Activated CD8-positive, alpha-beta memory T cell treated with anti-CD3 and anti-CD28 coated beads, Interleukin-2, amount 50 U/mL, for 24 hours (primary cell): Measurements from ENCODE around the gene PTPRN2.
"Not testable (repeated sequence)": the region's sequence is repeated elsewhere in the genome, so short reads cannot be mapped to it uniquely, and the experiment has no call there.

Source experiments
- DNase-seq: peaks from one replicate; pipeline ENCODE4 v3.0.0-alpha.2; 2020; ENCODE audit errors: extremely low read depth

The PTPRN2 gene

GRCh38 chr7:158279539-158280447, 307.8 kb downstream of the PTPRN2 start:
- DNase-seq, result no peak

DNA sequence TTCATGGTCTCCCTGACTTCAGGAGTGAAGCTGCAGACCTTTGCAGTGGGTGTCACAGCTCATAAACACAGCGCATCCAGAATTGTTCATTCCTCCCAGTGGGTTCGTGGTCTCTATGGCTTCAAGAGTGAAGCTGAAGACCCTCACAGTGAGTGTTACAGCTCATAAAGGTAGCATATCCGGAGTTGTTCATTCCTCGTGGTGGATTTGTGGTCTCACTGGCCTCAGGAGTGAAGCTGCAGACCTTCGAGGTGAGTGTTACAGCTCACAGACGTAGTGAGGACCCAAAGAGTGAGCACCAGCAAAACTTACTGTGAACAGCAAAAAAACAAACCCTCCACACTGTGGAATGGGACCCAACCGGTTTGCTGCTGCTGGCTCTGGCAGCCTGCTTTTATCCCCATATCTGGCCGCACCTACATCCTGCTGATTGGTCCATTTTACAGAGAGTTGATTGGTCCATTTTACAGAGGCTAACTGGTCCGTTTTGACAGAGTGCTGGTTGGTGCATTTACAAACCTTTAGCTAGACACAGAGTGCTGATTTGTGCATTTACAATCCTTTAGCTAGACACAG, 308.8 kb downstream of the PTPRN2 start:
- no peak for DNase-seq

DNA sequence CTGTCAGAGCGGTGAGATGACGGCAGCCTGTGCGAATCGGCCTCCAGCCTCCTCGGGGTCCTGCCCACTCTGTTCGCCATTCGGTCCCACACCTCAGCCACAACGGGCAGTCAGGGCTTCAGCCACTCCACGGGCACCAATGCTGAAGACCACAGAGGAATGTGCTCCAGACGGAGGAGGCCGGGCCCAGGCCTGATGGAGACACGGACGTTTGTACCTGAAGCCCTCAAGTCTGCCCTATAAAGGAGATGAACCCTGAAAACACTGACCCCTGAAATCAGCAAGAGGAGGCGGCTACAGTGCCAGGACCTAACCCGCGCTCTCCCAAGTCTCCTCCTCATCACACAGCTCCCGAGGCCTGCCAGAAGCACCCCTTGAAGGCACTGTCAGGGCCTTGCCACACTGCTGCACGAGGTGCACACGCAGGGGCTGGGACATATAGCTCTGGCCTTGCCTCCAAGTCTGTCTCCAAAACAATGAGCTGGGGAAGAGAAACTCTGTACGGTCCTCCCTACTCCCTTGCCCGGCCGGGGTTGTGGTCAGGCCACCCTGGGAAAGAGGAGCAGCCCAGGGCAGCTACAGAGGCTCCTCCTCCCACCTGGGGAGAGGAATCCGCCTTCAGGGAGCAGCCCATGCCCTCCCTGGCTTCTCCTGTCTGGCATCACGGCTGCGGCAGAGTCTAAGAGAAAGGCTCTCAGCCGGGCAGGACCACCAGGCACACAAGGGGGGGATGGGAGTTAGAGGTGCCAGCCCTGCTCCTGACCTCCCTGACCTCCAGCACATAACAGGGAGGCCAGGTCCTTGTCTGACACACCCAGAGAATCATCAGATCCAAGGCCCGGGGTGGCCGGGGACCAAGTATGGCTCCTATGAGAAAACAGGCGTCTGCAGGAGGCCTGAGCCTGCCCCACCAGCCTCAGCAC, 310.1 kb downstream of the PTPRN2 start:
- DNase-seq, result no peak

DNA sequence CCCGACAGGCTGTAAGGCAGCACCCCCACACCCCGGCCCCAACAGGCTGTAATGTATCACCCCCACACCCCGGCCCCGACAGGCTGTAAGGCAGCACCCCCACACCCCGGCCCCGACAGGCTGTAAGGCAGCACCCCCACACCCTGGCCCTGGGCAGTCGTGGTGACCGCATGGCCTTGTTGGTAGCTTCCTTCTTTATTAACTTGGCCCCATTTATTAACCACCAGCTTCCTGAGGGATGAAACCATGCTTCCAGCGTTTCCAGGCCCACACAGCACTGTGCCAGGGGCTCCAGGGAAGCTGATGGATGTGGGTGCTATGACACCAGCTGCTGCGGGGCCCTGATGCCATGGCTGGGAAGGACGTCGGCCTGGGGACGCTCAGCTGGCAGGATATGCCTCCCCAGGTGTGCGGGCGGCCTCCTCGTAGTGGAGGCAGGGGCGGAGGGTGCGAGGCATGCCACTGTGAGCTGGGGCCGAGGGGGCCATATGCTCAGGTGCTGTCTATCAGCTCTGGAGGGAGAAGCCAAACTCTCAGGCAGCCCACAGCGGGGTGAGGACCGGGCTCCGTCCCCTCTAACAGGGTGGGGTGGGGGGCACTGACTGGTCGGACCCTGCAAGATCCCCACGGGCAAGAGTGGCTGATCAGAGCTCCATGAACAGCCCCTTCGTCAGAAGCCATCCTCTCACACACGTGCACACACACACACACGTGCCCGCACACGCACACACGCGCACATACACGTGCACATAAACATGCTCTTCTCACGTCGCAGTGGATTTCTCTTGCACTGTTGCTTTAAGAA, 311.0 kb downstream of the PTPRN2 start:
- DNase-seq, result no peak

DNA sequence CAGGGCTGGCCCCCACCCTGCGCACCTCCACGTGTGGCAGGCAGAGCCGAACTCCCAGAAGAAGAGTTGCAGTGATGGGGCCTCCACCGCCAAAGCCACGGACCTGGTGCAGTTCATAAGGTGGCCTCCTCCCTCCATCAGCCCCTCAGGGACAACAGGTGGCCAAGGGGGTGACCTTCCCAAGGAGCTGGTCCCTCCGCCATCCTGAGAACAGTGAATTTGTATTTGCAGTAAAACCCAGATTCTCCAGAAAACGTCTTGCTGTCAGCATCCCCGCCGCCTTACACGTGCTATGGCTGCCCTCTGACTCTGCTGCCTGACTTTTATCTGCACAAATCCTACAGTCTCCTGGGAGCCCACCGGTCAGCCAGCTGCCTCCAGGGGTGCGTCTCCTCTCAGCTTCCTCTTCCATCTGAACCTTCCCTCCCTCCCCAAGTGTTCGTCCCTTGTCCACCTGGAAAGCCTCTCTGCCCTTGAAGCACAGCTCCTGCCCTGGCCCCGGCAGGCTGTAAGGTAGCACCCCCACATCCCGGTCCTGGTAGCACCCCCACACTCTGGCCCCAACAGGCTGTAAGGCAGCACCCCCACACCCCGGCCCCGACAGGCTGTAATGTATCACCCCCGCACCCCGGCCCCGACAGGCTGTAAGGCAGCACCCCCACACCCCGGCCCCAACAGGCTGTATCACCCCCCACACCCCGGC, 311.8 kb downstream of the PTPRN2 start:
- no peak for DNase-seq

- no peak for DNase-seq
Observed at GRCh38 chr7:158274996-158275395, 312.6 kb downstream of the PTPRN2 start.

GRCh38 chr7:158274404-158274811, 313.2 kb downstream of the PTPRN2 start:
- DNase-seq, result no peak

GRCh38 chr7:158273756-158274342, 313.8 kb downstream of the PTPRN2 start:
- not testable (repeated sequence) for DNase-seq

GRCh38 chr7:158273138-158273651, 314.4 kb downstream of the PTPRN2 start:
- no peak for DNase-seq

DNA sequence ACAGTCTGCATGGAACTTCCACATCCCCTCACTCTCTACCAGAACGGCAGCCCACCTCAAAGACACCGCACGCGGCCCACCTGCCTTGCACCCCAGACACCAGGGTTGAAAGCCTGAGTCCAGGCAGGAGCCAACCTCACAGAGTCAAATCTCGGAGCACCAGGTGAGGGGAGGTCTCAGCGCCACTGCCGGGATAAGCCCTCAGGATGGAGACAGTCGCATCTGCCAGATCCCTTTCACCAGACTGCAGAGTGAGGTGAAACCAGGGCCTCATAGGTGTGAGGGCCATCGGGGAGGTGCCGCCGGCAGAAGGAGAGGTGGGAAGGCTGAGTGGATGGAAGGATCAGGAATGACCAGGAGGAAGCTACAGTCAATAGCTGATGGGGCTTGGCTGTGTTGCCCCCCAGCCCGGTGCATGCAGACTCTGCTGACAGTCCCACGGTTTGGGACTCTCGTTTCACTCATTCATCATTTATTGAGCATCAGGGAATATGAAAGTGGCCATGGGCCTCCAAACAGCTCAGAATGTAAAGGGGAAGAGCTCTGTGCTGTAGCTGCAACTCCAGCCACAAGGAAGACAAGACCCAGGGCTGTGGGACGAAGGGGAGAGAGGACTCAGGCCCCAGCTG, 315.0 kb downstream of the PTPRN2 start:
- DNase-seq, result no peak

DNA sequence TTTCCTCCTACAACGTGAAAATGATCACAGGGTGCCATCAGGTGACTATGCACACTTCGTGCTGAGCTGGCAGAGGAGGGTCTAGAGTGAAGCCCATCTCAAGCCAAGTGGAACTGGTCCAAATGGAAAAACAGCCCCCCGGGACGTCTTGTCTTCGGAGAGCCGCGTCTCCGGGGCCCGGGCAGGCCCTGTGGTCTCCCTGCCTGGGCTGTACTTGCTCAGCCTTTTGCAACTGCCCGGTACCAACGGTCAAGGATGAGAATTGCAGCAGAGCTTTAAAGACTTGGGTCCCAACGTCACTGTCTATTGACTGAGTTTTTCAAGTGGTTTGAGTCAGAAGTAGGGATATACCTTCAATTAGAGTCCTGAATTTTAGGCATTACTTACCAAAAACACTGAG, 315.5 kb downstream of the PTPRN2 start:
- DNase-seq, result no peak

- DNase-seq, result no peak
Observed at GRCh38 chr7:158271646-158272045, 316.0 kb downstream of the PTPRN2 start.

- no peak for DNase-seq
Observed at GRCh38 chr7:158270856-158271413, 316.7 kb downstream of the PTPRN2 start.

- no peak for DNase-seq
Observed at GRCh38 chr7:158270106-158270775, 317.4 kb downstream of the PTPRN2 start.

- no peak for DNase-seq
Observed at GRCh38 chr7:158268816-158269535, 318.6 kb downstream of the PTPRN2 start.

GRCh38 chr7:158267742-158268435, 319.7 kb downstream of the PTPRN2 start:
- no peak for DNase-seq
